ENCODE results near the gene GALNT2. TPM values are rescaled to one million over a fixed set of nuclear protein-coding genes. Genes with fewer than 3 reads are reported as not detected.

Gene GALNT2
- total RNA-seq, 3 donors from 2014 or later, result 83.9 to 101 (median 89.1) TPM

GRCh38 chr1:230072866-230073265, 5.8 kb downstream of the GALNT2 start:
- Mint-ChIP-seq H3K27me3 (ENCODE audit: low read depth) (no peaks in the 10 kb centered on the region), H3K9me3 (no peaks in the 10 kb centered on the region), H3K36me3 (ENCODE audit: insufficient read depth) (peaks cover 11% of the 10 kb centered on the region), H3K4me3 (no peak overlapping the region), H3K4me1 (ENCODE audit: low read depth) (peaks cover 55% of the 10 kb centered on the region)
- DNase-seq, result no peak
- ATAC-seq, result no peak

DNA sequence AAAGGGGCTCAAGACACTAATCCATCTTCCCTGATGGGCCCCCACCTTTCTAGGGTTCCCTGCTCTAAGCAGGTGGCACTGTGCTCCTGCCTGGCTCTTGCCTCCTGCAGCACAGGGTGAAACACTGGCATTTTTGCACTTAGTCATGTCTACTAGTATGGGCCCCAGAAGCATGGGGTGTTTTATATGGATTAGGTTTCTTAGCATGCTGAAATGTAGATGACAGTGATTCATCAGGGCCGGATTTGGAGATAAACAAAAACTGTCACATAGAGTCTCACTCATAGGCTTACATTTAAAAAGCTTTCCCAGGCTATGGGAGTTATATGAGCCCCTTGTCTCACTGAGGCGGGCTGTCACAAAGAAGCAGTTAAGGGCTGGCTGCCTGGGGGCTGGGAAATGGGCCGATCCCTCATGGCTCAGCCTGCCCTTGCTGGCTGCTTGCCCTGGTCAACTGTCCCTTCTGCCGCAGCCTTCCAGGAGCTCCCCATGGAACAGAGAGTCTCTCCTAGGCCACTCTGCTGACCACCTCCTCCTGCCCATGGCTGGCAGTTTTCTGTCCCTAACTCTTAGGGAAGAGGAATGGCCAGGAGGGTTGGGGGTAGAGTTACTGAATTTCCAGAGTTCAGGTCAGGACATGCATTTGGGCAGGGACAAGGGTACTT, 6.5 kb downstream of the GALNT2 start:
- Mint-ChIP-seq H3K4me1 (ENCODE audit: low read depth) (peaks cover 55% of the 10 kb centered on the region), H3K36me3 (ENCODE audit: insufficient read depth) (peaks cover 11% of the 10 kb centered on the region), H3K4me3 (no peak overlapping the region), H3K9me3 (no peaks in the 10 kb centered on the region), H3K27me3 (ENCODE audit: low read depth) (no peaks in the 10 kb centered on the region)
- ATAC-seq (peak; percentile 29 to 51), DNase-seq (no peak)

DNA sequence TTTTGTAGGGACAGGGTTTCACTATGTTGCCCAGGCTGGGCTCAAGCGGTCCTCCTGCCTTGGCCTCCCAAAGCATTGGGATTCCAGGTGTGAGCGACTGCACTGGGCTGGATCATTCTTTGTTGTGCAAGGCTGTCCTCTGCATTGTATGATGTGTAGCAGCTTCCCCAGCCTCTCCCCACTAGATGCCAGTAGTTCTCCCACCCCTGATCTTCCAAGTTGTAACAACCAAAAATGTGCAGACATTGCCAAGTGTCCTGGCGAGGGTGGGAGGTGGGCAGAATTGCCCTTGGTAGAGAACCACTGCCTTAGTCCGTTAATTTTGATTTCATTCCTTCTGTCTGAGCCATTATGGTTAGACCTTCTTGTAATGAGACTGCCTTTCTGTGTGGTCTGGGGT, 7.2 kb downstream of the GALNT2 start:
- ATAC-seq (no peak), DNase-seq (no peak)
- H3K9me3 Mint-ChIP-seq, result no peaks in the 10 kb centered on the region
- peaks cover 11% of the 10 kb centered on the region for H3K36me3 Mint-ChIP-seq (ENCODE audit: insufficient read depth)
- peaks cover 48% of the 10 kb centered on the region for H3K4me1 Mint-ChIP-seq (ENCODE audit: low read depth)
- no peaks in the 10 kb centered on the region for H3K27me3 Mint-ChIP-seq (ENCODE audit: low read depth)
- H3K4me3 Mint-ChIP-seq, result no peak overlapping the region

DNA sequence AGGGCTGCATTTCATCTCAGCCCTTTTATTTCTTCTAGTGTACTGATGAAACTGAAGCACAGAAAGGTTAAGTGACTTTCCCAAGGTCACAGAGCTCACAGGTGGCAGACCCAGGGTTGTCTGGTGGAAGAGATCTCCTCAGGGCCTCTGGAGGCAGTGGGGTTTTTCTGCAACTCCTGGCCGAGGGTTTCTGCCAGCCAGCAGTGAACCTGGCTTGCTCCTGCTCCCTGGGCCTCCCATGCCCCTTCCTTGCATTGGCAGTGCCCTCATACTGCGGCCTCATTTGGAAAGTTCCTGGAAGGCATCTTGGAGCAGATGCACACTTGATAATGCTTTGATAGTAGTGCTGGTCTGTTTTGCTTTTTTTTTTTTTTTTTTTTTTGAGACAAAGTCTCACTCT, 7.7 kb downstream of the GALNT2 start:
- DNase-seq, result no peak
- Mint-ChIP-seq H3K27me3 (ENCODE audit: low read depth) (no peaks in the 10 kb centered on the region), H3K9me3 (no peaks in the 10 kb centered on the region), H3K4me1 (ENCODE audit: low read depth) (peaks cover 43% of the 10 kb centered on the region), H3K4me3 (no peak overlapping the region), H3K36me3 (ENCODE audit: insufficient read depth) (peaks cover 11% of the 10 kb centered on the region)
- no peak for ATAC-seq

- Mint-ChIP-seq H3K4me1 (ENCODE audit: low read depth) (peaks cover 36% of the 10 kb centered on the region), H3K9me3 (no peaks in the 10 kb centered on the region), H3K27me3 (ENCODE audit: low read depth) (no peaks in the 10 kb centered on the region), H3K4me3 (no peak overlapping the region), H3K36me3 (ENCODE audit: insufficient read depth) (peaks cover 14% of the 10 kb centered on the region)
- no peak for ATAC-seq
- no peak for DNase-seq
Measured at GRCh38 chr1:230076121-230076520, 9.1 kb downstream of the GALNT2 start.

GRCh38 chr1:230077011-230077410, 10.0 kb downstream of the GALNT2 start:
- H3K27me3 Mint-ChIP-seq (ENCODE audit: low read depth), result no peaks in the 10 kb centered on the region
- DNase-seq (no peak), ATAC-seq (peak; percentile 23 to 30)
- H3K4me3 Mint-ChIP-seq, result peak overlapping the region; percentile 5
- H3K9me3 Mint-ChIP-seq, result no peaks in the 10 kb centered on the region
- peaks cover 17% of the 10 kb centered on the region for H3K36me3 Mint-ChIP-seq (ENCODE audit: insufficient read depth)
- peaks cover 36% of the 10 kb centered on the region for H3K4me1 Mint-ChIP-seq (ENCODE audit: low read depth)

- peaks cover 4% of the 10 kb centered on the region for H3K9me3 Mint-ChIP-seq
- no peaks in the 10 kb centered on the region for H3K27me3 Mint-ChIP-seq (ENCODE audit: low read depth)
- peak in 1 of 2 donors; percentile 41 for ATAC-seq
- peak overlapping the region; percentile 5 for H3K4me3 Mint-ChIP-seq
- H3K36me3 Mint-ChIP-seq (ENCODE audit: insufficient read depth), result peaks cover 20% of the 10 kb centered on the region
- no peak for DNase-seq
- peaks cover 39% of the 10 kb centered on the region for H3K4me1 Mint-ChIP-seq (ENCODE audit: low read depth)
Measured at GRCh38 chr1:230077436-230078213, 10.6 kb downstream of the GALNT2 start.

DNA sequence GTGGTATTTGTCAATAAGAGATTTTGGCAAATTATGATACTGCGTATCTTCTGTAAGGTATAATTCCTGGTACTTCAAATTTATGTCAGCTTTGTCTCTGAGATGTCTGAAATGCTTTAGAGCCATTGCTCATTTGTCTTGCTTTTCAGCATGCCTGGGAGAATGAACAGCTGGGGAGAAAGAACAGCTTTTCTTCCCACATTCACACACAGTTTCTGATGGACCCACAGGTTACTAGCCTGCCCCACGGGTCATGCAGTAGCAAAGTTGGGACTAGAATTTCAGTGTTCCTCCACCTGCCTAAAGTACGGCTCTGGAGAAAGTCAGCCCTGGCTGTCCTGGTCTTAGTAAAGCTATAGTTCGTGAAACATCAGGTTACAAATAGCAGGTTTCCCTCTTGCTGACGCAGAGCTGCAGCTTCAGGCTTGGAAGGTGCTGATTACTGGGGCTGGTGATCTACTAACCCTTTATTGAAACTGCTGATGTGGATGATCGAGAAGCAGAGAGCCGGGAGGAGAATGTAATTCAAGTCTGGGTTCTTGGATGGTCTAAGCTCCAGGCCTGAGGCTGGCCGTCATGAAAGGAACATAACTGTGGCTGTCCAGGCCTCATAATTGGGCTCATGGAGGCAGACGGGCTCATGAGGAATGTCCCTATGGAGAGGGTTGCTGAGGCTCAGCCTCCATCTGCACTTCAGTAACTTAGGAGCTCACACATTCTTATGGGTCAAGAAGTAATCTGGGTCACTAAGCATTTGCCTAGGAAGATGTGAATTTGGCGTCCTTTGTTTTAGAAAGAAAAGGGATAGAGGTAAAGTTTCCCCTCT, 12.4 kb downstream of the GALNT2 start:
- H3K36me3 Mint-ChIP-seq (ENCODE audit: insufficient read depth), result peaks cover 23% of the 10 kb centered on the region
- H3K4me3 Mint-ChIP-seq, result no peak overlapping the region
- H3K4me1 Mint-ChIP-seq (ENCODE audit: low read depth), result peaks cover 45% of the 10 kb centered on the region

DNA sequence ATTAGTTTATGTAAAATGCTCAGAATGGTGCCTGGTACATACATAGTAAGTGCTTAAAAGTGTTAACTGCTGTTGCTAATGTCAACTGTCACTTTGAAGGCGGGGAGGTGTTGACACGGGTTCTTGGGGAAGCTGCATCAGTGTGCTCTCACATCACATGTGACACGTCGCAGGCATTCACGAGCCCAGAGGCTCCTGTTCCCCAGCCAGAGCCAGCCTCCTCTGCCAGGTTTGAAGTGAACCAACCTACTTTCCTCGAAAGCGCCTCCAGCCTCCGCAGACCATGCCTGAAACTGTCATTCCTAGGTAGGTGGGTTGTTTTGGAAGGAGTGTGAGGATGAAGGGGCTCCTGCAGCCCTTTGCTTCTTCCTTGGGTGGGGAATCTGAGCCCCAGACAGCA, 13.8 kb downstream of the GALNT2 start:
- Mint-ChIP-seq H3K4me1 (ENCODE audit: low read depth) (peaks cover 50% of the 10 kb centered on the region), H3K9me3 (peaks cover 9% of the 10 kb centered on the region), H3K4me3 (no peak overlapping the region), H3K27me3 (ENCODE audit: low read depth) (no peaks in the 10 kb centered on the region), H3K36me3 (ENCODE audit: insufficient read depth) (peaks cover 20% of the 10 kb centered on the region)
- DNase-seq (no peak), ATAC-seq (no peak)

More for the DNA sequence above, 12.4 kb downstream of the GALNT2 start:
- DNase-seq (no peak), ATAC-seq (no peak)
- Mint-ChIP-seq H3K27me3 (ENCODE audit: low read depth) (no peaks in the 10 kb centered on the region), H3K9me3 (peaks cover 9% of the 10 kb centered on the region)

DNA sequence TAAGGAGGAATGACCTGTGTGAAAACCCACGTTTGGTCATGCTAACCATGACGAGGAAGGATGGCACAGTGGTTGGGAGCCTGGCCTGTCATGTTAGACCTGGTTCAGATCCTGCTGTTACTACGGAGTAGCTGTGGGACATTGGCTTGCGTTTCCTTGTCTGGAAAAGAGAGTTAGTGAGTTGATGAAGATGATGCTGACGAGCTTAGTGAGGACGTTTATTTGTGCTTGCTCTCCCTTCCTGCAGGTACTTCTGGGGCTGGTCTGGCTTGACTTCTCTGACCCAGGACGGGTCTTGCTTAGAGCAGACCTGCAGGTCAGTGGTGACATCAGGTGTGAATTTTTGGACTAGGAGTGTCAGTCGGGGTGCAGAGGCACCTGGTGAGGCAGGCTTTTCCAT, 14.7 kb downstream of the GALNT2 start:
- H3K27me3 Mint-ChIP-seq (ENCODE audit: low read depth), result no peaks in the 10 kb centered on the region
- ATAC-seq (no peak), DNase-seq (no peak)
- no peak overlapping the region for H3K4me3 Mint-ChIP-seq
- H3K36me3 Mint-ChIP-seq (ENCODE audit: insufficient read depth), result peaks cover 17% of the 10 kb centered on the region
- peaks cover 9% of the 10 kb centered on the region for H3K9me3 Mint-ChIP-seq
- H3K4me1 Mint-ChIP-seq (ENCODE audit: low read depth), result peaks cover 47% of the 10 kb centered on the region

- Mint-ChIP-seq H3K4me3 (no peak overlapping the region), H3K27me3 (ENCODE audit: low read depth) (no peaks in the 10 kb centered on the region), H3K9me3 (peaks cover 9% of the 10 kb centered on the region), H3K36me3 (ENCODE audit: insufficient read depth) (peaks cover 13% of the 10 kb centered on the region), H3K4me1 (ENCODE audit: low read depth) (peaks cover 44% of the 10 kb centered on the region)
- ATAC-seq, result no peak
- DNase-seq, result no peak
Measured at GRCh38 chr1:230082211-230082610, 15.2 kb downstream of the GALNT2 start.

DNA sequence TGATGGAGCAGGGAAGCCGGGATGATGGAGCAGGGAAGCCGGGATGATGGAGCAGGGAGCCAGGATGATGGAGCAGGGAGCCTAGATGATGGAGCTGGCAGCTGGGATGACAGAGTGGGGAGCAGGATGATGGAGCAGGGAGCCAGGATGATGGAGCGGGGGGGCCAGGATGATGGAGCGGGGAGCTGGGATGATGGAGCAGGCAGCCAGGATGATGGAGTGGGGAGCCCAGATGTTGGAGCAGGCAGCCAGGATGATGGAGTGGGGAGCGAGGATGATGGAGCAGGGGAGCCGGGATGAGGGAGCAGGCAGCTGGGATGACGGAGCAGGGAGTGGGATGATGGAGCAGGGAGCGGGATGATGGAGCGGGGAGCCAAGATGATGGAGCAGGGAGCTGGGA, 16.0 kb downstream of the GALNT2 start:
- peaks cover 48% of the 10 kb centered on the region for H3K4me1 Mint-ChIP-seq (ENCODE audit: low read depth)
- peaks cover 9% of the 10 kb centered on the region for H3K9me3 Mint-ChIP-seq
- peaks cover 12% of the 10 kb centered on the region for H3K36me3 Mint-ChIP-seq (ENCODE audit: insufficient read depth)
- ATAC-seq (no peak), DNase-seq (no peak)
- no peaks in the 10 kb centered on the region for H3K27me3 Mint-ChIP-seq (ENCODE audit: low read depth)
- H3K4me3 Mint-ChIP-seq, result no peak overlapping the region

GRCh38 chr1:230083746-230084407, 16.8 kb downstream of the GALNT2 start:
- no peaks in the 10 kb centered on the region for H3K27me3 Mint-ChIP-seq (ENCODE audit: low read depth)
- peaks cover 9% of the 10 kb centered on the region for H3K9me3 Mint-ChIP-seq
- peaks cover 53% of the 10 kb centered on the region for H3K4me1 Mint-ChIP-seq (ENCODE audit: low read depth)
- peak overlapping the region; percentile 35 for H3K4me3 Mint-ChIP-seq
- no peak for DNase-seq
- peaks cover 12% of the 10 kb centered on the region for H3K36me3 Mint-ChIP-seq (ENCODE audit: insufficient read depth)
- peak in 1 of 2 donors; percentile 1 for ATAC-seq

Data from activated T-cell treated with anti-CD3 and anti-CD28 coated beads, Interleukin-2, amount 50 U/mL, for 4 hours (primary cell).